ENCODE results near the gene SCGB1C2.

Gene SCGB1C2

DNA sequence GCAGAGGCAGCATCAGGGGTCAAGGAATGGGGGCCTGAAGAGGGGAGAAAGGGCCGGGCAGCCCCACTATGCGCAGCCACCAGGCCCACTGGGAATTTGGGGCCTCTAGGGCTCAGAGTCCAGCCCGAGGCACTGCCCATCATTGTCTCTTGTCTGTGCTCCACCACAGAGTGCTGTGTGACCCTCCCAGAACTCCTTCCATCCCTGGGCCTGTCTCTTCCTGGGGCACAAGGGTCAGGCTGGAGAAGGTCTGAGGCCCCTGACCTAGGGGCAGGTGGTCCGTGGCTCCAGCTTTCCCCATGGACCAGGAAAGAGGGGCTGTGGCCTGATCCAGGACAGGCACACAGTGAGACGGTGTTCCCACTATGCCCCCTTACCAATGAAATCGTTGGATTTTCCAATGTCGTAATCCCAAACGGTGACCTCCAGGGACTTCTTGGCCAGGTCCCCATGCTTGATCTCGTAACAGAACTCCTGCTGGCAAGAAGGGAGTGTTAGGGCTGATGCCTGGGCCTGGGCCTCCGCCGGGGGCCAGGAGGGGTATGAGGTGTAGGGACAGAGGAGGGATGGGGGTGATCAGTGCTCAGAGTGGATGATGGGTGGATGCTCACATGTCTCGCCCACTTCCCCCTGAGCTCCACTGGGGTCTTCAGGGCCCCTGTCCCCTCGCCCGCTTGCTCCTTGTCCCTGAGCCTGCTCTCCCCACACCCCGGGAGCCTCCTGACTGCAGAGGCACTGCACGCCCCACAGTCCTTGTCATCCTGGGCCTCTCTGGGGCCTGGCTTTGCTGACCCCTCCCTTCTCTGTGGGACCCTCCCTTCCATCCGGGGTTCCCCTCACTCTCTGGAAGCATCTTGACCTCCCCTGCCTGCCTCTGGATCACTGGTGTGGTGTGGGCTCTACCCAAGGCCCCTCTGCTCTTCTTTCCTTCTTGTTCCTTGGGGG is 10.7 kb downstream of the SCGB1C2 start:
- no peak overlapping the region for H3K4me3 ChIP-seq (ENCODE audit: low read depth, low read length)
- TF ChIP-seq, protein P1, sequence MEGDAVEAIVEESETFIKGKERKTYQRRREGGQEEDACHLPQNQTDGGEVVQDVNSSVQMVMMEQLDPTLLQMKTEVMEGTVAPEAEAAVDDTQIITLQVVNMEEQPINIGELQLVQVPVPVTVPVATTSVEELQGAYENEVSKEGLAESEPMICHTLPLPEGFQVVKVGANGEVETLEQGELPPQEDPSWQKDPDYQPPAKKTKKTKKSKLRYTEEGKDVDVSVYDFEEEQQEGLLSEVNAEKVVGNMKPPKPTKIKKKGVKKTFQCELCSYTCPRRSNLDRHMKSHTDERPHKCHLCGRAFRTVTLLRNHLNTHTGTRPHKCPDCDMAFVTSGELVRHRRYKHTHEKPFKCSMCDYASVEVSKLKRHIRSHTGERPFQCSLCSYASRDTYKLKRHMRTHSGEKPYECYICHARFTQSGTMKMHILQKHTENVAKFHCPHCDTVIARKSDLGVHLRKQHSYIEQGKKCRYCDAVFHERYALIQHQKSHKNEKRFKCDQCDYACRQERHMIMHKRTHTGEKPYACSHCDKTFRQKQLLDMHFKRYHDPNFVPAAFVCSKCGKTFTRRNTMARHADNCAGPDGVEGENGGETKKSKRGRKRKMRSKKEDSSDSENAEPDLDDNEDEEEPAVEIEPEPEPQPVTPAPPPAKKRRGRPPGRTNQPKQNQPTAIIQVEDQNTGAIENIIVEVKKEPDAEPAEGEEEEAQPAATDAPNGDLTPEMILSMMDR (IDR thresholded peaks at IDR 0.05; ENCODE audit: borderline replicate concordance, insufficient read depth, low read depth, low read length) = no peak

DNA sequence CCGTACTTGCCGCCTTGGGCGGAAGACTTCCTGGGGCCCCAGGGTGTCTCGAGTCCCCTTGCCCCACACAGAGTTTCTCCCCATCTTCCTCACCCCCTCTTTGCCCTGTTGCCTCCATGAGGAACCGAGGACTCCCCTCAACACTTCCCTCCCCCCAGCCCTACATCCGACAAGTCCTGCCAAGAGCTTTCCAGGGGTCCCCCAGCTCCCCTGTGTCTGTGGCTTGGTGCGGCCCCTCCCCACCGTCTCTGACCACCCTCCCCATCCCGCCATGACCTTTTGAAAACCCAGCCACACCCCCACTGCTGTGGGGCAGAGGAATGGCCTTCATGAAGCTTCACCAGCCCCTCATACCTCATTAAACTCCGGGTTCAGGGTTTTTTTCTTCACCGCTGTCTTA is 11.4 kb downstream of the SCGB1C2 start:
- TF ChIP-seq, protein P1 (IDR thresholded peaks at IDR 0.05; ENCODE audit: borderline replicate concordance, insufficient read depth, low read depth, low read length) = no peak
- no peak overlapping the region for H3K4me3 ChIP-seq (ENCODE audit: low read depth, low read length)

DNA sequence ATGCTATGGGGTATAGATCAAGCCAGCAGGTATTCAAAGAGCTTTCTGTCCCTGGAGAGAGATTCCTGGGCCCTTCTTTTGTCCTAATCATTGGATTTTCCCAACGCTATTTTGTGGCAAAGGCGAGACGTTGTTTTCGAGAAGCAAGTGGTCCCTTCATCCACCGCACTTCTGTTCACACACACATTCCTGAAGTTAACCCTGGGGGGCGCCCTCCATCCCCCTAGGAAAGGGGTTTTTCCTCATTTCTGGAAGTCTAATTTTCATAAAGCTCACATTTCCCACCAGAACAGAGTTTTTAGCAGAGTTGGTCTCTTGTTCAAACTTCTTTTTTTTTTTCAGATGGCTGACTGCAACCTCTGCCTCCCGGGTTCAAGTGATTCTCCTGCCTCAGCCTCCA is 11.9 kb downstream of the SCGB1C2 start:
- H3K4me3 ChIP-seq (ENCODE audit: low read depth, low read length) = no peak overlapping the region
- TF ChIP-seq, protein P1 (IDR thresholded peaks at IDR 0.05; ENCODE audit: borderline replicate concordance, insufficient read depth, low read depth, low read length) = no peak

DNA sequence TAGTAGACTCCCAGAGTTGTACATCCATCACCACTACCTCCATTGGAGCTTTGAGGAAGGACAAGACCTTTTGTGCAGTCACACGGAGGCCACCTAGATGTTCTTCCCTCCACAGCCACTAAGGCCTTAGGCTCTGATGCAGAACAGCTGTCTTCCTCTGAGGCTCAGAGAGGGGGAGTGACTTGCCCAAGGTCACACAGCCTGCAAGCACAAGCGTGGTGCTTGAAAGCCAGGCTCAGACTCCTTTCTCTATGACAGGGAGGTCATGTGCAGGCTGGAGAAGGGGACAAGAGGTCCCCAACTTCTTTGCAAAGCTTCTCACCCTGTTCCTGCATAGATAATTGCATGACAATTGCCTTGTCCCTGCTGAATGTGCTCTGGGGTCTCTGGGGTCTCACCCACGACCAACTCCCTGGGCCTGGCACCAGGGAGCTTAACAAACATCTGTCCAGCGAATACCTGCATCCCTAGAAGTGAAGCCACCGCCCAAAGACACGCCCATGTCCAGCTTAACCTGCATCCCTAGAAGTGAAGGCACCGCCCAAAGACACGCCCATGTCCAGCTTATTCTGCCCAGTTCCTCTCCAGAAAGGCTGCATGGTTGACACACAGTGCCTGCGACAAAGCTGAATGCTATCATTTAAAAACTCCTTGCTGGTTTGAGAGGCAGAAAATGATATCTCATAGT is 12.7 kb downstream of the SCGB1C2 start:
- H3K4me3 ChIP-seq (ENCODE audit: low read depth, low read length) = no peak overlapping the region
- TF ChIP-seq, protein P1 (IDR thresholded peaks at IDR 0.05; ENCODE audit: borderline replicate concordance, insufficient read depth, low read depth, low read length) = no peak

DNA sequence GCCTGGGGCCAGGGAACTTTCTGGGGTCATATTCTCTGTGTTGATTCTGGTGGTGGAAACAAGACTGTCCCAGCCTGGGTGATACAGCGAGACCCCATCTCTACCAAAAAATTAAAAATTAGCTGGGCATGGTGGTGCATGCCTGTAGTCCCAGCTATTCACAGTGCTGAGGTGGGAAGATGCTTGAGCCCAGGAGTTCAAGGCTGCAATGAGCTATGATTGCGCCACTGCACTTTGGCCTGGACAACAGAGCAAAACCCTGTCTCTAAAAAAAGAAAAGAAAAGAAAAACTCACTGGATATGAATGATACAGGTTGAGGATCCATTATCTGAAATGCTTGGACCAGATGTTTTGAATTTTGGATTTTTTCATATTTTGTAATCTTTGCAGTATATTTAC is 13.6 kb downstream of the SCGB1C2 start:
- TF ChIP-seq, protein P1 (IDR thresholded peaks at IDR 0.05; ENCODE audit: borderline replicate concordance, insufficient read depth, low read depth, low read length) = no peak

DNA sequence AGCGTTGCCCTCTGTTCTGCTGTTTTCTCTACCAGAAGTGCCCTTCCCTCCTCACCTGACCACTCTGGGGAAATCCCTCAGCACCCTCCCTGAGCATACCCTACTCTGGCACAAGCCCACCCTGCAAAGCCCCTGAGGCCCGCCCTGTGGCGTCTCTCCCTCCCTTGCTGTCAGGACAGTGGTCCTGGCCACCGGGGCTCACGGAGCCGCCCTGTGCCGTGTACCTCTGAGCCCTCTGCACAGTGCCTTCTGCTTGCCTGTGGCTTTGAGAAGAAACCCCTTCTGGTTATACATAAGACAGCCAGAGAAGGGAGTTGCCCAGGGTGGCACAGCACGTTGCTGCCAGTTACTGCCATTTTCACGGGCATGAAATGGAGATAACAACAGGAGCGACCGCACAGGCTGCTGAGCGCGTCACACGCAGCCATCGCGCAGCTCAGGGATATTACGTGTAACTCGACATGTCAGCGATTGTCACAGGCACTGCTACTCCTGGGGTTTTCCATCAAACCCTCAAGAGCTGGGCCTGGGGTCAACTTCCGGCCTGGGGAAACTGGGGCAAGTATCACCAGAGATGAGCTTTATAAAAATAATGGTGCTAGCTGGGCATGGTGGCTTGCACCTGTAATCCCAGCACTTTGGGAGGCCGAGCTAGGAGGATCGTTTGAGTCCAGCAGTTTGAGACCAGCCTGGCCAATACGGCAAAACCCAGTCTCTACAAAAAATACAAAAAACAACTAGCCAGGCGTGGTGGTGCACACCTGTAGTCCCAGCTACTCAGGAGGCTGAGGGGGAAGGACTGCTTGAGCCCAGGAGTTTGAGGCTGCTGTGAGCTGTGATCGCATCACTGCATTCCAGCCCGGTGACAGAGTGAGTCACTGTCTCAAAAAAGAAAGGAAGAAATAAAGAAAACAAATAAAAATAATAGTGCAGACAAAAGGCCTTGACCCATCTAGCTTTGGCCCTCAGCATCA is 14.8 kb downstream of the SCGB1C2 start:
- no peak overlapping the region for H3K4me3 ChIP-seq (ENCODE audit: low read depth, low read length)
- TF ChIP-seq, protein P1 (IDR thresholded peaks at IDR 0.05; ENCODE audit: borderline replicate concordance, insufficient read depth, low read depth, low read length) = no peak

More for the DNA sequence above, 13.6 kb downstream of the SCGB1C2 start:
- no peak overlapping the region for H3K4me3 ChIP-seq (ENCODE audit: low read depth, low read length)

Measured in GM12875 (cell line).